Measurements from ENCODE around the gene CYP39A1.

CYP39A1 gene

DNA sequence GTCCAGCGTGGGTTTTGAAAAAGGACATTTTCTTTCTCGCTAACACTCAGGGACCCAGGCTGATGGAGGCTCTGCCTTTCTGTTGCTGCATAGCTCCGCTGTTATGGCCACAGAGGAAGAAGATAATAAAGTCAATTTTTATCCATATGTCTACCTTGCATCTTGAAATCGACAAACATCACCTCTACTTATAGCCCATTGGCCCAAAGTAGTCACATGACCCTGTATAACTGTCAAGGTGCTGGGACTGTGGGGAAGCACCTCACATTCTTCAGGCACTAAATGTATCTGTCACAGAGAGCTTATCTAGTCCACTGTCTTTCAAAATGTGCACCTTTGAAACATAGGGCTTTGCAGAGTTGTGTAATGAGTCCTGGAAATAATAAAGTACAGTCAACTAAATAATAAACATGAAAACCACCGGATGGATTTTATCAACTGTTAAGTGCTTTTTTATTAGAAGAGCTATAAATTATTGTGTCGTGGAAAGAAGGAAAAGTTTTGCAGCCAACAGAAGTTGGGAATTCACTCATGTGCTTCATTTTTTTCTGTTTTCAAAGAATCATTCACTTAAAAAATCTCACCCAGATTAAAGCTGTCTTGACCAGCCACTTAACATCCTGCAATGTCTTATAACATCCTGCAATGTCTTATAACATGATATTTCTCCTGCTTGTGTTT is 113.7 kb downstream of the CYP39A1 start:
- H3K4me2 ChIP-seq (ENCODE audit: low read depth, low read length, poor library complexity, severe bottlenecking): no peak overlapping the region
- TF ChIP-seq EZH2phosphoT487 (IDR thresholded peaks at IDR 0.05; ENCODE audit: borderline replicate concordance): no peak
- H3K79me2 ChIP-seq (ENCODE audit: insufficient read depth, low read length): no peaks in the 10 kb centered on the region
- no peaks in the 10 kb centered on the region for H3K4me1 ChIP-seq (ENCODE audit: insufficient read depth, low read length, poor library complexity, severe bottlenecking)
- H3K27me3 ChIP-seq (ENCODE audit: insufficient read depth, low read length, poor library complexity, severe bottlenecking): no peaks in the 10 kb centered on the region
- no peaks in the 10 kb centered on the region for H4K20me1 ChIP-seq (ENCODE audit: insufficient read depth, low read length, poor library complexity, severe bottlenecking)
- no peak overlapping the region for H3K9ac ChIP-seq (ENCODE audit: low read depth, low read length, poor library complexity, severe bottlenecking)
- H3K9me3 ChIP-seq (ENCODE audit: insufficient read depth, low read depth, low read length): no peaks in the 10 kb centered on the region
- H2AFZ ChIP-seq (ENCODE audit: low read length): no peak overlapping the region
- H3K4me3 ChIP-seq (ENCODE audit: low read length, poor library complexity, severe bottlenecking): no peak overlapping the region
- H3K36me3 ChIP-seq (ENCODE audit: insufficient read depth, low read length): no peaks in the 10 kb centered on the region
- no peaks in the 10 kb centered on the region for H3F3A ChIP-seq (ENCODE audit: low read depth)
- H3K9me2 ChIP-seq (replicated peaks; ENCODE audit: low read depth, low read length): no peaks in the 10 kb centered on the region

DNA sequence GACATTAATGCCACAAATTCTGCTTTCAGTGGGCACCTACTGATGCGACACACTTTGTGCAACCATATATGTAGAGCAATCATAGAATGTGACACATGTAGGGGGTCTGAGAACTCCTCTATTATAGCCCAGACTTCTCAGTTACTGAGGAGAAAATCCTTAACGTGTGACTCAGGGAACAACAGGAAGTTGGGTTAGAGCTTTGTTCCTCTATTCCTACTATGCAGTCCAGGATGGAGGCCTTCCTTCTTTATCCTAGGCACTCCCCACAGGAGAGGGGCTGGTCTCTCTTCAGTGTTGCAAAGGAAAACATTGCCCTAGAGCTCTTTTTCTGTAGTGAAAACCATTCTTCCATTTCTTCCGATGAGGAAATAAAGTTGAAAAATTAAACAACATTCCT is 121.7 kb downstream of the CYP39A1 start:
- Histone ChIP-seq H3K4me2 (ENCODE audit: low read depth, low read length, poor library complexity, severe bottlenecking) (no peak overlapping the region), H2AFZ (ENCODE audit: low read length) (no peak overlapping the region), H3K4me1 (ENCODE audit: insufficient read depth, low read length, poor library complexity, severe bottlenecking) (no peaks in the 10 kb centered on the region), H3K9ac (ENCODE audit: low read depth, low read length, poor library complexity, severe bottlenecking) (no peak overlapping the region), H3K9me3 (ENCODE audit: insufficient read depth, low read depth, low read length) (no peaks in the 10 kb centered on the region), H3K36me3 (ENCODE audit: insufficient read depth, low read length) (no peaks in the 10 kb centered on the region), H3K9me2 (replicated peaks; ENCODE audit: low read depth, low read length) (no peaks in the 10 kb centered on the region), H3F3A (ENCODE audit: low read depth) (no peaks in the 10 kb centered on the region), H3K79me2 (ENCODE audit: insufficient read depth, low read length) (no peaks in the 10 kb centered on the region), H3K4me3 (ENCODE audit: low read length, poor library complexity, severe bottlenecking) (no peak overlapping the region), H4K20me1 (ENCODE audit: insufficient read depth, low read length, poor library complexity, severe bottlenecking) (no peaks in the 10 kb centered on the region), H3K27me3 (ENCODE audit: insufficient read depth, low read length, poor library complexity, severe bottlenecking) (no peaks in the 10 kb centered on the region)
- TF ChIP-seq, protein P1, sequence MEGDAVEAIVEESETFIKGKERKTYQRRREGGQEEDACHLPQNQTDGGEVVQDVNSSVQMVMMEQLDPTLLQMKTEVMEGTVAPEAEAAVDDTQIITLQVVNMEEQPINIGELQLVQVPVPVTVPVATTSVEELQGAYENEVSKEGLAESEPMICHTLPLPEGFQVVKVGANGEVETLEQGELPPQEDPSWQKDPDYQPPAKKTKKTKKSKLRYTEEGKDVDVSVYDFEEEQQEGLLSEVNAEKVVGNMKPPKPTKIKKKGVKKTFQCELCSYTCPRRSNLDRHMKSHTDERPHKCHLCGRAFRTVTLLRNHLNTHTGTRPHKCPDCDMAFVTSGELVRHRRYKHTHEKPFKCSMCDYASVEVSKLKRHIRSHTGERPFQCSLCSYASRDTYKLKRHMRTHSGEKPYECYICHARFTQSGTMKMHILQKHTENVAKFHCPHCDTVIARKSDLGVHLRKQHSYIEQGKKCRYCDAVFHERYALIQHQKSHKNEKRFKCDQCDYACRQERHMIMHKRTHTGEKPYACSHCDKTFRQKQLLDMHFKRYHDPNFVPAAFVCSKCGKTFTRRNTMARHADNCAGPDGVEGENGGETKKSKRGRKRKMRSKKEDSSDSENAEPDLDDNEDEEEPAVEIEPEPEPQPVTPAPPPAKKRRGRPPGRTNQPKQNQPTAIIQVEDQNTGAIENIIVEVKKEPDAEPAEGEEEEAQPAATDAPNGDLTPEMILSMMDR (conservative IDR thresholded peaks at IDR 0.05; ENCODE audit: low read length): no peak
- TF ChIP-seq EZH2phosphoT487 (IDR thresholded peaks at IDR 0.05; ENCODE audit: borderline replicate concordance): no peak

GRCh38 chr6:46528961-46529750 is 123.5 kb downstream of the CYP39A1 start:
- TF ChIP-seq, protein P1 (conservative IDR thresholded peaks at IDR 0.05; ENCODE audit: low read length): no peak
- TF ChIP-seq EZH2phosphoT487 (IDR thresholded peaks at IDR 0.05; ENCODE audit: borderline replicate concordance): no peak
- Histone ChIP-seq H3K9me2 (replicated peaks; ENCODE audit: low read depth, low read length) (no peaks in the 10 kb centered on the region), H2AFZ (ENCODE audit: low read length) (no peak overlapping the region), H3K4me1 (ENCODE audit: insufficient read depth, low read length, poor library complexity, severe bottlenecking) (no peaks in the 10 kb centered on the region), H3F3A (ENCODE audit: low read depth) (no peaks in the 10 kb centered on the region), H3K9me3 (ENCODE audit: insufficient read depth, low read depth, low read length) (no peaks in the 10 kb centered on the region), H3K4me3 (ENCODE audit: low read length, poor library complexity, severe bottlenecking) (no peak overlapping the region), H4K20me1 (ENCODE audit: insufficient read depth, low read length, poor library complexity, severe bottlenecking) (no peaks in the 10 kb centered on the region), H3K9ac (ENCODE audit: low read depth, low read length, poor library complexity, severe bottlenecking) (no peak overlapping the region), H3K36me3 (ENCODE audit: insufficient read depth, low read length) (no peaks in the 10 kb centered on the region), H3K79me2 (ENCODE audit: insufficient read depth, low read length) (no peaks in the 10 kb centered on the region), H3K4me2 (ENCODE audit: low read depth, low read length, poor library complexity, severe bottlenecking) (no peak overlapping the region), H3K27me3 (ENCODE audit: insufficient read depth, low read length, poor library complexity, severe bottlenecking) (no peaks in the 10 kb centered on the region)
